ENCODE data around the gene MPZL1.

- TF ChIP-seq, protein P1, sequence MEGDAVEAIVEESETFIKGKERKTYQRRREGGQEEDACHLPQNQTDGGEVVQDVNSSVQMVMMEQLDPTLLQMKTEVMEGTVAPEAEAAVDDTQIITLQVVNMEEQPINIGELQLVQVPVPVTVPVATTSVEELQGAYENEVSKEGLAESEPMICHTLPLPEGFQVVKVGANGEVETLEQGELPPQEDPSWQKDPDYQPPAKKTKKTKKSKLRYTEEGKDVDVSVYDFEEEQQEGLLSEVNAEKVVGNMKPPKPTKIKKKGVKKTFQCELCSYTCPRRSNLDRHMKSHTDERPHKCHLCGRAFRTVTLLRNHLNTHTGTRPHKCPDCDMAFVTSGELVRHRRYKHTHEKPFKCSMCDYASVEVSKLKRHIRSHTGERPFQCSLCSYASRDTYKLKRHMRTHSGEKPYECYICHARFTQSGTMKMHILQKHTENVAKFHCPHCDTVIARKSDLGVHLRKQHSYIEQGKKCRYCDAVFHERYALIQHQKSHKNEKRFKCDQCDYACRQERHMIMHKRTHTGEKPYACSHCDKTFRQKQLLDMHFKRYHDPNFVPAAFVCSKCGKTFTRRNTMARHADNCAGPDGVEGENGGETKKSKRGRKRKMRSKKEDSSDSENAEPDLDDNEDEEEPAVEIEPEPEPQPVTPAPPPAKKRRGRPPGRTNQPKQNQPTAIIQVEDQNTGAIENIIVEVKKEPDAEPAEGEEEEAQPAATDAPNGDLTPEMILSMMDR (IDR thresholded peaks at IDR 0.05), result no peak
- no peak for TF ChIP-seq POLR2A (IDR thresholded peaks at IDR 0.05)
These were observed 61.2 kb downstream of the MPZL1 start for GRCh38 chr1:167782946-167783345.
